Naive B cell (primary cell): ENCODE results near the gene NAA38. TPM values are rescaled to one million over a fixed set of nuclear protein-coding genes. Genes with fewer than 3 reads are reported as not detected.

ENCODE experiments used
- ATAC-seq, 2 donors: fragments of 150-1000 bp; cut with Tn5 transposase; 2 replicates each; pipeline ENCODE4 v1.10.0; 2021; ENCODE audit warnings: low read depth in 2 of 2, mild to moderate bottlenecking in 2 of 2, moderate library complexity in 2 of 2
- DNase-seq: peaks from one replicate; pipeline ENCODE4 v3.0.0; 2022
- H3K27ac Mint-ChIP-seq, 6 donors: one replicate each; pipeline ENCODE4 v1.8.0; 2020 to 2022; ENCODE audit warnings: mild to moderate bottlenecking in 6 of 6, mixed read lengths in 6 of 6, moderate library complexity in 5 of 6, inconsistent platforms in 2 of 6
- H3K27me3 Mint-ChIP-seq, 3 donors: one replicate each; pipeline ENCODE4 v1.8.0; 2021 to 2022; ENCODE audit warnings: mixed read lengths in 3 of 3, mild to moderate bottlenecking in 1 of 3
- H3K36me3 Mint-ChIP-seq, 2 donors: one replicate each; pipeline ENCODE4 v1.8.0; 2020 to 2022; ENCODE audit warnings: mixed read lengths in 2 of 2, inconsistent platforms in 1 of 2, mild to moderate bottlenecking in 1 of 2
- H3K4me1 Mint-ChIP-seq, 3 donors: one replicate each; pipeline ENCODE4 v1.8.0; 2020 to 2022; ENCODE audit warnings: mixed read lengths in 3 of 3, inconsistent platforms in 1 of 3, mild to moderate bottlenecking in 1 of 3, moderate library complexity in 1 of 3
- H3K4me3 Mint-ChIP-seq, 8 donors: one replicate each; pipeline ENCODE4 v1.8.0; 2020 to 2022; ENCODE audit warnings: mild to moderate bottlenecking in 8 of 8, mixed read lengths in 8 of 8, moderate library complexity in 8 of 8, inconsistent platforms in 2 of 8
- H3K9me3 Mint-ChIP-seq, 7 donors: one replicate each; pipeline ENCODE4 v1.8.0; 2020 to 2022; ENCODE audit warnings: mixed read lengths in 7 of 7, mild to moderate bottlenecking in 5 of 7, inconsistent platforms in 2 of 7, moderate library complexity in 1 of 7
- polyA plus RNA-seq, 6 donors: library from polyadenylated mRNA; unstranded; fragments of 300-500 nt; fragmentation: Illumina TruSeq; gene quantifications; one replicate each; pipeline ENCODE4 v1.2.3, GENCODE V29; 2021; ENCODE audit warnings: low read depth in 6 of 6

Gene NAA38
- polyA plus RNA-seq, 6 donors from 2014 or later: 121 to 158 (median 136) TPM

DNA sequence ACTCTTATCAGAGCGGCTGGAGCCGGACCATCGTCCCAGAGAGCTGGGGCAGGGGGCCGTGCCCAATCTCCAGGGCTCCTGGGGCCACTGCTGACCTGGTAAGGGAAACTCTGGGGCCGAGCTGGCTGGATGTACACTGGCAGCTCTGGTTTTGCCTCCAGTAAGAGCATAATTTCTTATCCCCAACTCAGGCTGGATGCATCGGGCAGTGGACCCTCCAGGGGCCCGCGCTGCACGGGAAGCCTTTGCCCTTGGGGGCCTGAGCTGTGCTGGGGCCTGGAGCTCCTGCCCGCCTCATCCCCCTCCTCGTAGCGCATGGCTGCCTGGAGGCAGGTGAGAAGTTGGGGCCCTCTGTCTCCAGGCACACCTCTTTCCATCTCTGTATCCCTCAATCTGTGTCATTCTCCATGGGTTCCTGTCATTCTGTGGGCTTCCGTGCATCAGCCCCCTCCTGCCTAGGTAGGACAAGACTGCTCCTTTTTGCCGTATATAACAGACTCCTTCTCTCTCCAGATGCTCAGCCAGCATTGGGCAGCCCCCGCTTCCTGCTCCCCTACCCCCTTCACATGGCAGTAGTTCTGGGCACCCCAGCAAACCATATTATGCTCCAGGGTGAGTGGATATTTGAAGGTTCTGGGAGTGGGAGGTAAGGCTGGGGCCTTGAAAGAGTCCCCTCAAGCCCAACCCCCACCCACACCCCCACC, 11.8 kb downstream of the NAA38 start:
- ATAC-seq: no peak
- H3K36me3 Mint-ChIP-seq: peaks cover 0 to 7% of the 10 kb centered on the region in 2 donors

DNA sequence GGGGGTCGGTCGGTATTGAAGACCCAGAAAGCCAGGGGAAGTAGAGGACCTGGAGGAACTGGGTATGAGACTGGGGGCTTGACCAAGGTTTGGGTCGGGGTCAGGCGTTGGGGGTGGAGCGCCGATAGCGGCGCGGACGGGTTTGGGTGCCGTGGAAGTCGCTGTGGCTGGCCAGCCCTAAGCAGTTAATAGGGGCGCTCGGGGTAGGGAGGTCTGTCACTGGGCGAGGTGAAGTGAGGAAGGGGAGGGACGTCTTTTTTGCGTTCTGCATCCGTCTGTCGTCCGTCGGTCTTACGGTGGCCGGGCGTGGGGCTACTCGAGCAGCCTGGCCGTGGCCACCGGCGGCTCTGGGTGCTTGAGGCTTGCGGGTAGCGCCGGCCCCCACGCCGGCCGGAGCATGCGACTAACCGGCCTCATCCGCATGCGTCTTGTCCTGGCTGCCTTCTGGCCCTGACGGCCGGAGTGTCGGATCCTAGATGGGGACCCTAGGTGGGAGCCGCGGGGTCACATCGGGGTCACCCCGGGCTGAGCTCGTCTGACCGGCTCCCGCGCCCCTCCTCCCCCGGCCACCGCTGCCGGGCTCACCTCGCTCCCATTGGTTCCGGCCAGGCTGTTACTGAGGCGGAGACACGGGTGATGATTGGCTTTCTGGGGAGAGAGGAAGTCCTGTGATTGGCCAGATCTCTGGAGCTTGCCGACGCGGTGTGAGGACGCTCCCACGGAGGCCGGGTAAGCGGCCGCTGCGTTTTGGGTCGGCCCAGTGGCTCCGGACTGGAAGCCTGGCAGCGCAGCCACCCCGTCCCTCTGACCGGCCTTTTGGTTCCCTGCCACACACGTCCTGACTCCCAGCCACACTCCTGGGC, 12.8 kb downstream of the NAA38 start:
- peak overlapping the region; percentile 99 to 100 (median 100) for H3K27ac Mint-ChIP-seq
- DNase-seq (peak; percentile 91), ATAC-seq (peak; percentile 27 to 34)
- H3K4me1 Mint-ChIP-seq: peaks cover 51 to 62% (median 52%) of the 10 kb centered on the region in 3 donors
- H3K27me3 Mint-ChIP-seq: no peaks in the 10 kb centered on the region
- peak overlapping the region; percentile 85 to 100 (median 98) for H3K4me3 Mint-ChIP-seq
- peaks cover 0 to 4% (median 0%) of the 10 kb centered on the region in 7 donors for H3K9me3 Mint-ChIP-seq
- H3K36me3 Mint-ChIP-seq: peaks cover 0 to 7% of the 10 kb centered on the region in 2 donors

More for the DNA sequence above, 11.8 kb downstream of the NAA38 start:
- peak overlapping the region; percentile 85 to 100 (median 98) for H3K4me3 Mint-ChIP-seq
- DNase-seq: no peak
- peaks cover 0 to 4% (median 0%) of the 10 kb centered on the region in 7 donors for H3K9me3 Mint-ChIP-seq
- H3K27me3 Mint-ChIP-seq: no peaks in the 10 kb centered on the region
- H3K4me1 Mint-ChIP-seq: peaks cover 42 to 58% (median 43%) of the 10 kb centered on the region in 3 donors
- H3K27ac Mint-ChIP-seq: peak overlapping the region; percentile 99 to 100 (median 100)

DNA sequence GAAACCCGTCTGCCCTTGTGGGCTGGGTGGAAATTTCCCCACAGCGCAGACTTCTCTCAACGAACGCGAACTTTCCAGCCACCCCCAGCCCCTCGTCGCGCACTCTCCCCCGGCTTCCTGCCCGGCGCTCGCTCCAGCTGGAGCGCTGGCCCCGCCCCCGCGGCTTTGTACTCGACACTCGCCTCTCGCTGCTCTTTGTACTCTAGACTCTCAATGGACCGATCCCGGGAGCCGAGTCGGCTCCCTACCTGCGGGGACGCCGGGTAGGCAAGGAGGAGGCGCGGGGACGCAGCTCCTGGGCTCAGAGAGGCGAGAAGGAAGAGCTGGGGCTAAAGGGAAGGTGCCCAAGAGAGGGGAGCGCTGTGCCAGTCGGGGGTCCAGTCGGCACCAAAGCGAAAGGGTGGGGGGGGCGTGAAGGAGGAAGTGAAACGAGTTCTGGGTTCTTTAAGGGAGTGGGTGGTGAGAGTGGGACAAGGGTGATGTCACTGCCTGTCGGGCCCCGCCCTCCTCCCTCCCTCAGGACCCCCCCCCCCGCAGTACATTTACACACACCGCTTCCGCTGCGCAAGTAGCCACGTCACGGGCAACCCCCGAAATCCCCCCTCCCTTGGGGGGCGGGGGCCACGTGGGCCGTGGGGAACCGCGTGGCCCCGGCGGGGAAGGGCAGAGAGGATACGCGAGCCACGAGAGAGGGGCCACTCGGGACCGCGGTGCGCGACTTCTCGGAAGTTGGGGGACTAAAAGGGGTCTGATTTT, 13.6 kb downstream of the NAA38 start:
- H3K36me3 Mint-ChIP-seq: peaks cover 0 to 7% of the 10 kb centered on the region in 2 donors
- H3K27me3 Mint-ChIP-seq: no peaks in the 10 kb centered on the region
- H3K4me1 Mint-ChIP-seq: peaks cover 58 to 67% (median 60%) of the 10 kb centered on the region in 3 donors

DNA sequence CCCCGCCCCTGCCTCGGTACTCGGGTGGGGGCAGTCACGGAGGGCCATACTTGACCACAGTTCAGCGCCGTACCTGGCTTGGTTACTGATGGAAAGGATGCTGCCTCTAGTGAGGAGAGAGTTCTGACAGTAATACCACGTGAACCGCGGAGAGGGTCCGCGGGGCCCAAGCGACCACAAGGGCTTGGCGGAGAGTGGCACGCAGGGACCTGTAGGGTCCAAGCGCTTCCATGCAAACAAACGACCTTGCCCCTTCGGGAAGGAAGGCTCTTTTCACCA, 14.2 kb downstream of the NAA38 start:
- H3K27ac Mint-ChIP-seq: peak overlapping the region; percentile 99 to 100 (median 100)
- peaks cover 0 to 4% (median 0%) of the 10 kb centered on the region in 7 donors for H3K9me3 Mint-ChIP-seq
- DNase-seq: no peak
- no peak for ATAC-seq
- peaks cover 0 to 7% of the 10 kb centered on the region in 2 donors for H3K36me3 Mint-ChIP-seq
- H3K27me3 Mint-ChIP-seq: no peaks in the 10 kb centered on the region
- peak overlapping the region; percentile 85 to 100 (median 98) for H3K4me3 Mint-ChIP-seq
- peaks cover 62 to 72% (median 63%) of the 10 kb centered on the region in 3 donors for H3K4me1 Mint-ChIP-seq

More for the DNA sequence above, 13.6 kb downstream of the NAA38 start:
- Mint-ChIP-seq H3K4me3 (peak overlapping the region; percentile 85 to 100 (median 98)), H3K9me3 (peaks cover 0 to 4% (median 0%) of the 10 kb centered on the region in 7 donors), H3K27ac (peak overlapping the region; percentile 99 to 100 (median 100))
- peak; percentile 22 to 29 for ATAC-seq
- peak; percentile 96 for DNase-seq

DNA sequence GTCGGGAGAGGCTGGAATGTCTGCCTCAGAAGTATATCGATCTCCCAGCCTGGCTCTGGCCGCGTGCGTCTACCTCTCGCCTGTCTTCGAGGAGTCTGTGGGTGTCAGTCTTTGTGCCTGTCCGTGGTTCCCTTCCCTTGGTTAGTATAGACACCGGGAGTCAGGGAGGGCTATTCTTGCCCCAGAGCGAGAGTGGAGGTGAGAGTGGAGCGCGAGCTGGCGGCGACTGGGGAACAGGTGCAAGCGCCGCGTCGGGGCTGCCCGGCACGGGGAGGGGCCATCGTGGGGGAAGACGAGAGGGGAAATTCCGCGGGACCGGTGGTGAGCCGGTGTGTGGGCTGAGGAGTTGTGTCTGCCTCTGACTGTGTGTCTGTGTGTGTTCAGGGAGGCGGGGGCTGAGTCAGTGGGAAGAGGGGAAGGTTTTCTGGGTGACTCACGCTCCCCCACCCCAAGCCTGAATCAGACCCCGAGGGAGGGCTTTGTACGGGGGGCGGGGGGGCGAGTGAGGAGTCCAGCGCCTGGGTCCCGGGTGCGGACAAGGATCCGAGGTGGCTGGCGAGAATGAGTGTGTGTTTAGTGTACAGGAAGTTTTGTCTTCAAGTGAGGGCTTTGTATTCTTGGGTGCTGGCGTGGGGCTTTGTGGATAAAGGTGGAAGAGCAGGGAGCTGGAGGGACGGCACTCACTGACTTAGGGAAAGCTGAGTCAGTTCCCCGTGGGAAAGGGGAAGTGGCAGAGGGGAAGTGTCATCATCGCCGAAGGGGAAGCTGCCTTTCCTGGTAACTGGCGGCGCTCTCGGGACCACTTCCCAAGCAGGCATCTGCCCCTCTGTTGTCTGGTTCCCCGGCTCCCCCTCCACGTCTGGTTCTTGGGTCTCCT, 14.7 kb downstream of the NAA38 start:
- Mint-ChIP-seq H3K4me1 (peaks cover 65 to 75% (median 66%) of the 10 kb centered on the region in 3 donors), H3K4me3 (peak overlapping the region; percentile 85 to 100 (median 98)), H3K9me3 (peaks cover 0 to 4% (median 0%) of the 10 kb centered on the region in 7 donors), H3K27me3 (no peaks in the 10 kb centered on the region), H3K27ac (peak overlapping the region; percentile 99 to 100 (median 100)), H3K36me3 (peaks cover 0 to 7% of the 10 kb centered on the region in 2 donors)
- ATAC-seq (peak; percentile 40 to 47), DNase-seq (peak; percentile 98)

DNA sequence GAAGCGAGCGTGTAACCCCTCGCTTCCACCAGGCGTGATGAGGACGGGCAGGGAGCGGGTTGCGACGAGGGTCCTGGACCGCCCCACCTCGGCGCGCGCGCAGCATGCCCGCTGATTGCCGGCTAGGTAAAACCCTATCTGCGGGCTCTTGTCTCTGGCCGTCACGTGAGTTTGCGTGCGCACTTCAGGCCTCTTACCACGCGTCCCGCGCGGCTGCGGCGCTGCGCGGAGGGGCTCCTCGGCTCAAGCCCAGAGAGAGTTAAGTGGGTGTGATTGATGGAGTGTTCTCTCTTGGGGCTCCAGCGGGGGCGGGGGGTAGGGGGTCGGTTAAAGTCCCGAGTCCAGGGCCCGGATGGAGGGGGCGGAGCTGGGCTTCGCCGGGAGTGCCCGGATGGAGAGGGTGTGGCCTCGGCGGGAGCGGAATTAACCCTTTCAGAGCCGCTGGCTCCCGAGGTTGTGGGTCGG, 15.4 kb downstream of the NAA38 start:
- ATAC-seq (peak; percentile 29 to 34), DNase-seq (peak; percentile 87)
- Mint-ChIP-seq H3K9me3 (peaks cover 0 to 4% (median 0%) of the 10 kb centered on the region in 7 donors), H3K36me3 (peaks cover 0 to 6% of the 10 kb centered on the region in 2 donors), H3K4me1 (peaks cover 71 to 81% (median 73%) of the 10 kb centered on the region in 3 donors), H3K27me3 (no peaks in the 10 kb centered on the region), H3K27ac (peak overlapping the region; percentile 99 to 100 (median 100)), H3K4me3 (peak overlapping the region; percentile 85 to 100 (median 98))

DNA sequence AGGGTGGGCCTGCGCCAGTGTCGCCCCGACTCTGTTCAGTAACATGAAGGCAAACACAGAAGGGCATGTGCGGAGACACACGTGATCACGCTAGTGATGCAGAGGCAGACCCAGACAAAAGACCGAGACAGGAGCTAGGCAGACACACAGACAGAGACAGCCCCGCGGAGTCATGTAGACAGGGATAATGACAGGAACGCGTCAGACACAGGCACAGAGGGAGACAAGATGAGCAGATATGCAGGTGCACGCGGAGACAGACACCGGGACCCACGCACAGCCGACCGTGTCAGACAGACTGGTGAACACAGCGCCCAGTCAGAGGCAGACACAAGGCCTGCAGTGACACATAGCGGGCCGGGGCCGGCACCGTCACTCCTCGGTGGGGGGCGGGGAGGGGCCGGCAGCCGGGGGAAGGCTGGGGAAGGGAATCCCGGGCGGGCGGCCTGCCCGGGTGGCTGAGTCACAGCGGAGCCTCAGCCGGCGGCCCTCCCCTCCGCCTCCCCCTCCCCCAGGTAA, 15.9 kb downstream of the NAA38 start:
- H3K27ac Mint-ChIP-seq: peak overlapping the region; percentile 99 to 100 (median 100)
- peak overlapping the region; percentile 85 to 100 (median 98) for H3K4me3 Mint-ChIP-seq
- peak; percentile 27 to 42 for ATAC-seq
- H3K36me3 Mint-ChIP-seq: peaks cover 0 to under 1% of the 10 kb centered on the region in 2 donors
- H3K27me3 Mint-ChIP-seq: no peaks in the 10 kb centered on the region
- H3K4me1 Mint-ChIP-seq: peaks cover 76 to 86% (median 78%) of the 10 kb centered on the region in 3 donors
- H3K9me3 Mint-ChIP-seq: peaks cover 0 to 4% (median 0%) of the 10 kb centered on the region in 7 donors
- peak; percentile 92 for DNase-seq

DNA sequence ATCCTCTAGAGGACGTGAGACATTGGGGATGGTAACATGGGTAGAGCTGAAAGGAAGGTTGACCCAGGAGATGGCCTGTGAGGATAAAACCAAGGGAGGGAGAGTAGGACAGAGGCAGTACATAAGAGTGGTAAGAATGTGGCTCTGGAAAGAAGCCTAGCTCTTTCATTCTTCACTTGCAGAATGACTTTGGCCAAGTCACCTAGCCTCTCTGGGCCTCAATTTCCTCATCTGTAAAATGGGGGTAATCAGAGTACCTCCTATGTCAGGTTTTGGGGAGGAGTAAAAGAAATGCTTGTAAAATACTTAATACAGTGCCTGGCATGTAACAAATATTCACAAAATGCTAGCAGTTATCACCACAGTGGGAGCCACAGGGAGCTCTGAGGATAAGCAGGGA, 16.5 kb downstream of the NAA38 start:
- DNase-seq (no peak), ATAC-seq (no peak)
- Mint-ChIP-seq H3K27ac (peak overlapping the region; percentile 99 to 100 (median 100)), H3K27me3 (no peaks in the 10 kb centered on the region), H3K4me1 (peaks cover 82 to 92% (median 83%) of the 10 kb centered on the region in 3 donors), H3K4me3 (peak overlapping the region; percentile 81 to 100 (median 90)), H3K9me3 (peaks cover 0 to 4% (median 0%) of the 10 kb centered on the region in 7 donors), H3K36me3 (no peaks in the 10 kb centered on the region)

DNA sequence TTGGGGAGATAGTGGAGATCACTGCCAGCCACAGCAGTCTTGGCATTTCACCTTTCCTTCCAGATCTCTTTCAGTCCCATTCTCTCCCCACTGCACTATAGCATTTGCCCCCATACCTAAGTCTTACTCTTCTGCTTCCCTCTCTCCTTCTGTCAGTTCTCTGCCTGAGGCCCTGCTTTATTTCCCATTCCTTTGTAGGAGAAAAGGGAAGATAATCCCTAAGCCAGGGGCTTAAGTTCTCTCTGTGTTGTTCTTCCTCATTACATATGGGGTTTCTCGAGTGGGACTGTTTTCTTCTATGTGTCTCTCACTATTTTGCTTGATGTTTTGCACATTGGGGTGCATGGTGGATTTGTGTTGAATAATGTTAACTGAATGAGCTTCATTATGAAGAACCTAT, 16.9 kb downstream of the NAA38 start:
- H3K4me3 Mint-ChIP-seq: peak overlapping the region in 7 of 8 donors; percentile 48 to 100 (median 85)
- H3K27me3 Mint-ChIP-seq: no peaks in the 10 kb centered on the region

DNA sequence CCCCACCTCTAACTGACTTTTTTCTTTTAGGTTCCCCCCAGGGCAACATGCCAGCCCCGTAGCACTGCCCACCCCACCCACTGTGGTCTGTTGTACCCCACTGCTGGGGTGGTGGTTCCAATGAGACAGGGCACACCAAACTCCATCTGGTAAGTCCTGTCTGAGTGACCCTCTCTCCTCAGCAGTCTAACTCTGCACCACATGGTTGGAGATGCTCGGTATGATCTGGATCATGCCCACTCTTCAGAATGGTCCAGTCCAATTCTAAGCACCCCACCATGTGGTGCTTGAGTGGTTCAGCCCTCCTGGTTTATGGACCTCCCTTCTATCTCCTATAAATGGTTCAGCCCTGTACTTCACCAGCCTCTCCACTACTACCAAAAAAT, 17.5 kb downstream of the NAA38 start:
- H3K27me3 Mint-ChIP-seq: no peaks in the 10 kb centered on the region

More for the DNA sequence above, 16.9 kb downstream of the NAA38 start:
- Mint-ChIP-seq H3K4me1 (peaks cover 78 to 88% (median 80%) of the 10 kb centered on the region in 3 donors), H3K9me3 (peaks cover 0 to 4% (median 0%) of the 10 kb centered on the region in 7 donors), H3K36me3 (no peaks in the 10 kb centered on the region), H3K27ac (peak overlapping the region; percentile 99 to 100 (median 100))
- no peak for DNase-seq
- ATAC-seq: no peak

DNA sequence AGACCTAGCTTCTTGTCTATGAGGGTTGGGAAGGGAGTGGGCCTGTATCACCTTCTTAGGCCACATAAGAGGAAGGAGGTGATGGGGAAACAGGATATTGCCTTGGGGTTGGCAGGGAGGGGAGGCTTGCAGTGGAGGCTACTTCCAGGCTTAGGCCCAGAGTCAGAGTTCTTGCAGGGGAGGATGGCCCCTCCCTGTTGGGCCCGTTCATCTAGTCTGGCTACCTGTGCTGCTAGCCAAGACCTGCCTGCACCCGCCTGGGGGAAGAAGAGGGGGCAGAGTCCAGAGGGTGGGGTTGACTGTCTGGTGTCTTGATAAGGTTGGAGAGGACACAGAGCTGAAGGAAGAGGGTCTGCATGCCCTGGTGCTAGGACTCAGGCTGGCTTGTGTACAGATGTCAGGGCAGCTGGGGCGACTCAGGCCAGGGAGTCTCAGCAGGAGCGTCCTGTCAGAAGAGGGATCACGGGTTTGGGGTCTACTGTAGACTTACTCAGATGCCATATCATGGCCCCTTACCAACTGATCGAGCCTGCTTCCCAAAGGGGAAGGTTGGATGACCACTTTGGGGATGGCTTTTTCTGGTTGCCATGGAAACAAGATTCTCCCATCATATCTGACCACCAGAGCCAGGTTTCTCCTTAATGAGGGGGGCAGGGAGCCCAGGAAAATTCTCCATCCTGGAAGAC, 18.0 kb downstream of the NAA38 start:
- no peaks in the 10 kb centered on the region for H3K27me3 Mint-ChIP-seq
- peaks cover 0 to 4% (median 0%) of the 10 kb centered on the region in 7 donors for H3K9me3 Mint-ChIP-seq
- no peaks in the 10 kb centered on the region for H3K36me3 Mint-ChIP-seq
- peak overlapping the region in 5 of 8 donors; percentile 1 to 74 (median 17) for H3K4me3 Mint-ChIP-seq
- DNase-seq (no peak), ATAC-seq (no peak)
- peak overlapping the region; percentile 47 to 100 (median 99) for H3K27ac Mint-ChIP-seq
- peaks cover 73 to 90% (median 78%) of the 10 kb centered on the region in 3 donors for H3K4me1 Mint-ChIP-seq

More for the DNA sequence above, 17.5 kb downstream of the NAA38 start:
- H3K4me1 Mint-ChIP-seq: peaks cover 74 to 88% (median 78%) of the 10 kb centered on the region in 3 donors
- ATAC-seq (no peak), DNase-seq (no peak)
- peak overlapping the region in 2 of 8 donors; percentile 54 to 94 for H3K4me3 Mint-ChIP-seq
- peaks cover 0 to 4% (median 0%) of the 10 kb centered on the region in 7 donors for H3K9me3 Mint-ChIP-seq
- no peaks in the 10 kb centered on the region for H3K36me3 Mint-ChIP-seq
- peak overlapping the region; percentile 33 to 100 (median 99) for H3K27ac Mint-ChIP-seq
